Spleen (tissue), 7 donors: ENCODE data around the gene PARP9.

Experiments
- CTCF ChIP-seq, 11 experiments: fragments of 200-600 bp in 7 of 11; fragments of 450-650 bp in 4 of 11; sonication (generic) in 4 of 11; IDR thresholded peaks in 8 of 11; conservative IDR thresholded peaks in 3 of 11; 1 replicate in 7 of 11; 2 replicates in 4 of 11; pipeline versions ENCODE4 v1.4.0 to v1.8.0; 2016 to 2021; ENCODE audit warnings: antibody characterized with exemption in 11 of 11, inconsistent platforms in 4 of 11, mild to moderate bottlenecking in 1 of 11
- POLR2AphosphoS5 ChIP-seq, 3 donors: sonication (generic); formaldehyde crosslinking; IDR thresholded peaks; one replicate each; pipeline ENCODE4 v1.5.1; 2017; ENCODE audit warnings: antibody characterized with exemption in 3 of 3
- donor health status: DM: no; HTN: no; CAD: no; lungs with moderate emphysema.
- donor health status: DM: no; HTN: no; CAD: no.
- donor health status: DM: no; HTN: no; CAD: no.

DNA sequence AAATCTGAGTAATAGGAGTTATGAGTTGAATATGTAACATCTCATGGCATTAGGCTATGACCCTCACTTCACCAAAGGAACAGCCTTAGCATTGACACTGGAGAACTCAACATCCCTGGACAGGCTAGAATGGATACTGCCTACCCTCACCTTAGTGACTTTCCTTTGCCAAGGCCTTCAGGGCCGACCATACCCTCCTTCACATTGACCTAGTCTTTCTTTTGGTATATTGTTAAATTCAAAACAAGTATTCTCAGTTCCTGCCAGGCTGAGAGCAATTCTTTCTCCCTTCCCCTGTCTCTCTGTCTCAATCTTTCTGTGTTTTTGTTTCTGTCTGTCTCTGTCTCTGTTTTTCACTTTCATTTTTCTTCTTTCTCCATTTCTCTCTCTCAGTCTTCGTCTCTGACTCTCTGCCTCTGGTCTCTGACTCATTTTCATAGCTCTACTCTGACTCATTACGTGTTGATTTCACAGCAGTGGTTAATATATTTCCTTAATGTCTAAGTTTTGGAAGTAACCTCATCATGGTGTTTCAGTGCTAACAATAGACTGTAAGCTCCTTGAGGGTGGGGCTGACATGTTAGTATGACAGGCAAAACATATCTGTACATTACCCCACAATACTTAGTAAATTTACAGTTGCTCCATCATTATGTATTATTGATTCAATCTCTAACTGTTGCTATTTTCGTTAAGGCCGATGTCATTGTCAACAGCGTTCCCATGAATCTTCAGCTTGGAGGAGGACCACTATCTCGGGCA is 45.9 kb upstream of the PARP9 start:
- TF ChIP-seq CTCF (IDR thresholded peaks at IDR 0.05 in 8 of 11, conservative IDR thresholded peaks at IDR 0.05 in 3 of 11) (no peak), POLR2AphosphoS5 (IDR thresholded peaks at IDR 0.05) (no peak)
